ENCODE results near the gene DLG2. TPM values are rescaled to one million over a fixed set of nuclear protein-coding genes. Genes with fewer than 3 reads are reported as not detected.
A peak's percentile ranks its signal among the peaks of the same experiment; 100 is the strongest.

The DLG2 gene
- polyA plus RNA-seq, 6 donors from 2014 or later = 0.93 to 2.4 (median 1.3) TPM

GRCh38 chr11:84981301-84981700 lies 645.8 kb downstream of the DLG2 start:
- H3K27ac Mint-ChIP-seq = no peak overlapping the region
- H3K27me3 Mint-ChIP-seq = no peaks in the 10 kb centered on the region
- H3K36me3 Mint-ChIP-seq = peaks cover 3 to 8% of the 10 kb centered on the region in 2 donors
- H3K9me3 Mint-ChIP-seq = peaks cover 5 to 44% (median 15%) of the 10 kb centered on the region in 7 donors
- no peaks in the 10 kb centered on the region for H3K4me1 Mint-ChIP-seq
- H3K4me3 Mint-ChIP-seq = no peak overlapping the region
- ATAC-seq (ENCODE audit: low read depth in 2 of 2) = no peak
- no peak for DNase-seq

- no peaks in the 10 kb centered on the region for H3K36me3 Mint-ChIP-seq
- peaks cover 0 to 13% (median 2%) of the 10 kb centered on the region in 7 donors for H3K9me3 Mint-ChIP-seq
- H3K27ac Mint-ChIP-seq = no peak overlapping the region
- no peaks in the 10 kb centered on the region for H3K4me1 Mint-ChIP-seq
- DNase-seq (no peak), ATAC-seq (ENCODE audit: low read depth in 2 of 2) (no peak)
- H3K27me3 Mint-ChIP-seq = no peaks in the 10 kb centered on the region
- H3K4me3 Mint-ChIP-seq = no peak overlapping the region
Observed at GRCh38 chr11:84969103-84969502, 658.0 kb downstream of the DLG2 start.

GRCh38 chr11:84965484-84965883 lies 661.7 kb downstream of the DLG2 start:
- ATAC-seq (ENCODE audit: low read depth in 2 of 2) (no peak), DNase-seq (no peak)
- Mint-ChIP-seq H3K4me3 (no peak overlapping the region), H3K27ac (no peak overlapping the region), H3K36me3 (no peaks in the 10 kb centered on the region), H3K4me1 (no peaks in the 10 kb centered on the region), H3K27me3 (no peaks in the 10 kb centered on the region), H3K9me3 (peaks cover 0 to 13% (median 2%) of the 10 kb centered on the region in 7 donors)

- no peak overlapping the region for H3K4me3 Mint-ChIP-seq
- no peaks in the 10 kb centered on the region for H3K36me3 Mint-ChIP-seq
- ATAC-seq (ENCODE audit: low read depth in 2 of 2) (no peak), DNase-seq (no peak)
- H3K27me3 Mint-ChIP-seq = no peaks in the 10 kb centered on the region
- H3K4me1 Mint-ChIP-seq = no peaks in the 10 kb centered on the region
- no peak overlapping the region for H3K27ac Mint-ChIP-seq
- peaks cover 0 to 6% (median 0%) of the 10 kb centered on the region in 7 donors for H3K9me3 Mint-ChIP-seq
Observed at GRCh38 chr11:84963240-84963639, 663.9 kb downstream of the DLG2 start.

- Mint-ChIP-seq H3K9me3 (peaks cover 0 to 6% (median 0%) of the 10 kb centered on the region in 7 donors), H3K27me3 (no peaks in the 10 kb centered on the region), H3K4me3 (no peak overlapping the region), H3K4me1 (no peaks in the 10 kb centered on the region), H3K27ac (no peak overlapping the region), H3K36me3 (no peaks in the 10 kb centered on the region)
- DNase-seq (no peak), ATAC-seq (ENCODE audit: low read depth in 2 of 2) (no peak)
Observed at GRCh38 chr11:84962018-84962417, 665.1 kb downstream of the DLG2 start.

- Mint-ChIP-seq H3K36me3 (no peaks in the 10 kb centered on the region), H3K4me1 (no peaks in the 10 kb centered on the region), H3K9me3 (peaks cover 0 to 4% (median 0%) of the 10 kb centered on the region in 7 donors), H3K4me3 (no peak overlapping the region), H3K27me3 (no peaks in the 10 kb centered on the region), H3K27ac (no peak overlapping the region)
- no peak for DNase-seq
- ATAC-seq (ENCODE audit: low read depth in 2 of 2) = no peak
Observed at GRCh38 chr11:84958295-84958694, 668.8 kb downstream of the DLG2 start.

- Mint-ChIP-seq H3K36me3 (no peaks in the 10 kb centered on the region), H3K9me3 (peaks cover 0 to 8% (median 0%) of the 10 kb centered on the region in 7 donors), H3K27ac (no peak overlapping the region), H3K27me3 (no peaks in the 10 kb centered on the region), H3K4me1 (no peaks in the 10 kb centered on the region), H3K4me3 (no peak overlapping the region)
- ATAC-seq (ENCODE audit: low read depth in 2 of 2) (no peak), DNase-seq (no peak)
Observed at GRCh38 chr11:84950569-84951270, 676.4 kb downstream of the DLG2 start.

- ATAC-seq (ENCODE audit: low read depth in 2 of 2) (no peak), DNase-seq (no peak)
- H3K4me1 Mint-ChIP-seq = no peaks in the 10 kb centered on the region
- H3K27ac Mint-ChIP-seq = no peak overlapping the region
- H3K9me3 Mint-ChIP-seq = peaks cover 3 to 17% (median 15%) of the 10 kb centered on the region in 7 donors
- no peak overlapping the region for H3K4me3 Mint-ChIP-seq
- H3K27me3 Mint-ChIP-seq = no peaks in the 10 kb centered on the region
- H3K36me3 Mint-ChIP-seq = no peaks in the 10 kb centered on the region
Observed at GRCh38 chr11:84947970-84948580, 679.1 kb downstream of the DLG2 start.

- DNase-seq (no peak), ATAC-seq (ENCODE audit: low read depth in 2 of 2) (no peak)
- Mint-ChIP-seq H3K4me1 (no peaks in the 10 kb centered on the region), H3K36me3 (no peaks in the 10 kb centered on the region), H3K27me3 (no peaks in the 10 kb centered on the region), H3K27ac (no peak overlapping the region), H3K9me3 (peaks cover 7 to 19% (median 15%) of the 10 kb centered on the region in 7 donors), H3K4me3 (no peak overlapping the region)
Observed at GRCh38 chr11:84947070-84947469, 680.1 kb downstream of the DLG2 start.

- H3K27me3 Mint-ChIP-seq = no peaks in the 10 kb centered on the region
- ATAC-seq (ENCODE audit: low read depth in 2 of 2) = peak; percentile 16 to 30
Observed at GRCh38 chr11:84930863-84931262, 696.3 kb downstream of the DLG2 start.

GRCh38 chr11:84929738-84930137 lies 697.4 kb downstream of the DLG2 start:
- H3K9me3 Mint-ChIP-seq = peaks cover 0 to 6% (median 4%) of the 10 kb centered on the region in 7 donors
- peaks cover 0 to 9% (median 6%) of the 10 kb centered on the region in 3 donors for H3K4me1 Mint-ChIP-seq
- no peak overlapping the region for H3K4me3 Mint-ChIP-seq
- no peak for DNase-seq
- H3K36me3 Mint-ChIP-seq = no peaks in the 10 kb centered on the region
- H3K27me3 Mint-ChIP-seq = no peaks in the 10 kb centered on the region
- H3K27ac Mint-ChIP-seq = no peak overlapping the region
- no peak for ATAC-seq (ENCODE audit: low read depth in 2 of 2)

More at GRCh38 chr11:84930863-84931262, 696.3 kb downstream of the DLG2 start:
- peaks cover 0 to 9% (median 6%) of the 10 kb centered on the region in 3 donors for H3K4me1 Mint-ChIP-seq
- H3K36me3 Mint-ChIP-seq = no peaks in the 10 kb centered on the region
- peak overlapping the region in 2 of 8 donors; percentile 10 to 19 for H3K4me3 Mint-ChIP-seq
- peaks cover 0 to 6% (median 4%) of the 10 kb centered on the region in 7 donors for H3K9me3 Mint-ChIP-seq
- peak overlapping the region in 1 of 6 donors; percentile 83 for H3K27ac Mint-ChIP-seq
- no peak for DNase-seq

GRCh38 chr11:84924154-84924692 lies 702.9 kb downstream of the DLG2 start:
- H3K27me3 Mint-ChIP-seq = peaks cover 0 to 5% (median 0%) of the 10 kb centered on the region in 3 donors
- H3K4me1 Mint-ChIP-seq = peaks cover 0 to 14% (median 3%) of the 10 kb centered on the region in 3 donors
- ATAC-seq (ENCODE audit: low read depth in 2 of 2) (no peak), DNase-seq (no peak)
- peaks cover 0 to 2% (median 0%) of the 10 kb centered on the region in 7 donors for H3K9me3 Mint-ChIP-seq
- H3K27ac Mint-ChIP-seq = no peak overlapping the region
- no peaks in the 10 kb centered on the region for H3K36me3 Mint-ChIP-seq
- no peak overlapping the region for H3K4me3 Mint-ChIP-seq

- DNase-seq (no peak), ATAC-seq (ENCODE audit: low read depth in 2 of 2) (no peak)
- Mint-ChIP-seq H3K4me3 (peak overlapping the region in 1 of 8 donors; percentile 84), H3K4me1 (peaks cover 0 to 14% (median 3%) of the 10 kb centered on the region in 3 donors), H3K9me3 (peaks cover 0 to 4% (median 0%) of the 10 kb centered on the region in 7 donors), H3K27me3 (peaks cover 0 to 5% (median 0%) of the 10 kb centered on the region in 3 donors), H3K36me3 (no peaks in the 10 kb centered on the region), H3K27ac (no peak overlapping the region)
Observed at GRCh38 chr11:84923489-84923888, 703.7 kb downstream of the DLG2 start.

GRCh38 chr11:84922836-84923235 lies 704.3 kb downstream of the DLG2 start:
- Mint-ChIP-seq H3K9me3 (peaks cover 0 to 4% (median 0%) of the 10 kb centered on the region in 7 donors), H3K4me1 (peaks cover 0 to 14% (median 3%) of the 10 kb centered on the region in 3 donors), H3K4me3 (peak overlapping the region in 6 of 8 donors; percentile 35 to 85 (median 74)), H3K27ac (peak overlapping the region in 1 of 6 donors; percentile 41), H3K36me3 (no peaks in the 10 kb centered on the region), H3K27me3 (peaks cover 0 to 5% (median 0%) of the 10 kb centered on the region in 3 donors)
- no peak for DNase-seq
- no peak for ATAC-seq (ENCODE audit: low read depth in 2 of 2)
